GM10266 (cell line): Measurements from ENCODE around the gene DHX9.

Source experiments
- DNase-seq: peaks from one replicate; pipeline ENCODE4 v3.0.0; 2012; ENCODE audit errors: extremely low spot score
- TF ChIP-seq, protein P1 (sequence below): IDR thresholded peaks from 2 replicates; pipeline ENCODE4 v1.5.1; 2012; ENCODE audit warnings: mild to moderate bottlenecking, low read depth; ENCODE audit not compliant: control insufficient read depth, insufficient read depth; ENCODE audit errors: missing control alignments

DHX9 gene

GRCh38 chr1:182823220-182823619 is 15.9 kb upstream of the DHX9 start:
- DNase-seq: no peak
- TF ChIP-seq, protein P1, sequence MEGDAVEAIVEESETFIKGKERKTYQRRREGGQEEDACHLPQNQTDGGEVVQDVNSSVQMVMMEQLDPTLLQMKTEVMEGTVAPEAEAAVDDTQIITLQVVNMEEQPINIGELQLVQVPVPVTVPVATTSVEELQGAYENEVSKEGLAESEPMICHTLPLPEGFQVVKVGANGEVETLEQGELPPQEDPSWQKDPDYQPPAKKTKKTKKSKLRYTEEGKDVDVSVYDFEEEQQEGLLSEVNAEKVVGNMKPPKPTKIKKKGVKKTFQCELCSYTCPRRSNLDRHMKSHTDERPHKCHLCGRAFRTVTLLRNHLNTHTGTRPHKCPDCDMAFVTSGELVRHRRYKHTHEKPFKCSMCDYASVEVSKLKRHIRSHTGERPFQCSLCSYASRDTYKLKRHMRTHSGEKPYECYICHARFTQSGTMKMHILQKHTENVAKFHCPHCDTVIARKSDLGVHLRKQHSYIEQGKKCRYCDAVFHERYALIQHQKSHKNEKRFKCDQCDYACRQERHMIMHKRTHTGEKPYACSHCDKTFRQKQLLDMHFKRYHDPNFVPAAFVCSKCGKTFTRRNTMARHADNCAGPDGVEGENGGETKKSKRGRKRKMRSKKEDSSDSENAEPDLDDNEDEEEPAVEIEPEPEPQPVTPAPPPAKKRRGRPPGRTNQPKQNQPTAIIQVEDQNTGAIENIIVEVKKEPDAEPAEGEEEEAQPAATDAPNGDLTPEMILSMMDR: no peak

GRCh38 chr1:182826892-182827291 is 12.3 kb upstream of the DHX9 start:
- DNase-seq: no peak
- TF ChIP-seq, protein P1: no peak

GRCh38 chr1:182829285-182829932 is 9.7 kb upstream of the DHX9 start:
- DNase-seq: peak; percentile 31

DNA sequence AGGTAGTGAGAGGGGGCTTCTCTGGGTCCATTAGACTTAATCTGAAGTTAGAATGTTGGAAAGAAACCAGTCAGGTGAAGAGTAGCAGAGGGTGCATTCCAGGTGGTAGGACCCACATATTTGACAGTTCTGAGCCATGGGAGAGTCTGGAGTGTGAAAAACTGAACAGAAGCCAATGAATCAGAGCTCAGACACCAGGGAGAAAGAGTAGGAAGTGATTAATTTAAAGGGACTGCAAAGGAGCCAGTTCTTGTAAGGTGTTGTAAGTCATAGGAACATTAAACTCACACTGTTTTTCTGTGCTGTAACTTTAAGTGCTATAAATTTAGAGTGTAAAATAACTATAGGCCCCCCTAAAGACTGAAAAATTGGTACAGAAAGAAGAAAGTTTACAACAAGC is 5.9 kb upstream of the DHX9 start:
- no peak for DNase-seq
- TF ChIP-seq, protein P1: no peak

More at GRCh38 chr1:182829285-182829932, 9.7 kb upstream of the DHX9 start:
- TF ChIP-seq, protein P1: no peak

GRCh38 chr1:182834326-182834725 is 4.8 kb upstream of the DHX9 start:
- DNase-seq: no peak
- TF ChIP-seq, protein P1: no peak

DNA sequence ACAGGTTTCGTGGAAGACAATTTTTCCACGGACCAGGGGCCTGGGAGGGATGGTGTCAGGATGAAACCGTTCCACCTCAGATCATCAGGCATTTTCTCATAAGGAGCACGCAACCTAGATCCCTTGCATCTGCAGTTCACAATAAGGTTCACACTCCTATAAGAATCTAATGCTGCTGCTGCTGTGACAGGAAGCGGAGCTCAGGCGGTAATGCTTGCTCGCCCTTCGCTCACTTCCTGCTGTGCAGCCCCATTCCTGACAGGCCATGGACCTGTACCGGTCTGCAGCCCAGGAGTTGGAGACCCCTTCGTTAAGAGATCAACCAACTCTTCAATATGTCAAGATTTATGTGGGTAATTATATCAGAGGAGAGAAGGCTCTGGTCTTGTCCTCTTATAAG is 3.3 kb upstream of the DHX9 start:
- no peak for DNase-seq
- TF ChIP-seq, protein P1: no peak

- peak; percentile 24 for DNase-seq
- TF ChIP-seq, protein P1: no peak
Observed at GRCh38 chr1:182841368-182841988, 2.3 kb downstream of the DHX9 start.
